T-helper 1 cell (primary cell): ENCODE data around the gene SORCS1.
A peak's percentile ranks its signal among the peaks of the same experiment; 100 is the strongest.

Experiments used
- DNase-seq, 5 donors: peaks; one replicate each; pipeline ENCODE4 v3.0.0-alpha.2; 2012 to 2020

The SORCS1 gene

GRCh38 chr10:106873770-106874603 lies 290.5 kb downstream of the SORCS1 start:
- DNase-seq, result no peak

- no peak for DNase-seq
Observed at GRCh38 chr10:106872176-106872575, 292.3 kb downstream of the SORCS1 start.

GRCh38 chr10:106866244-106866845 lies 298.2 kb downstream of the SORCS1 start:
- DNase-seq, result no peak

- no peak for DNase-seq
Observed at GRCh38 chr10:106864031-106864430, 300.5 kb downstream of the SORCS1 start.

- no peak for DNase-seq
Observed at GRCh38 chr10:106863549-106863948, 301.0 kb downstream of the SORCS1 start.

GRCh38 chr10:106859892-106860652 lies 304.4 kb downstream of the SORCS1 start:
- no peak for DNase-seq

GRCh38 chr10:106857728-106858127 lies 306.8 kb downstream of the SORCS1 start:
- DNase-seq, result no peak

- DNase-seq, result no peak
Observed at GRCh38 chr10:106857213-106857612, 307.3 kb downstream of the SORCS1 start.

GRCh38 chr10:106836933-106837663 lies 327.4 kb downstream of the SORCS1 start:
- peak in 1 of 5 donors; percentile 78 for DNase-seq

- DNase-seq, result no peak
Observed at GRCh38 chr10:106832846-106833245, 331.7 kb downstream of the SORCS1 start.

- no peak for DNase-seq
Observed at GRCh38 chr10:106830471-106830870, 334.0 kb downstream of the SORCS1 start.

- no peak for DNase-seq
Observed at GRCh38 chr10:106830006-106830405, 334.5 kb downstream of the SORCS1 start.

GRCh38 chr10:106826716-106827115 lies 337.8 kb downstream of the SORCS1 start:
- no peak for DNase-seq

GRCh38 chr10:106825576-106826364 lies 338.7 kb downstream of the SORCS1 start:
- DNase-seq, result no peak

- DNase-seq, result no peak
Observed at GRCh38 chr10:106820579-106820978, 343.9 kb downstream of the SORCS1 start.

GRCh38 chr10:106819490-106819889 lies 345.0 kb downstream of the SORCS1 start:
- DNase-seq, result peak in 1 of 5 donors; percentile 2

- no peak for DNase-seq
Observed at GRCh38 chr10:106816318-106817085, 348.0 kb downstream of the SORCS1 start.

- no peak for DNase-seq
Observed at GRCh38 chr10:106815427-106816043, 349.0 kb downstream of the SORCS1 start.

- no peak for DNase-seq
Observed at GRCh38 chr10:106804992-106805582, 359.4 kb downstream of the SORCS1 start.

GRCh38 chr10:106802949-106803348 lies 361.6 kb downstream of the SORCS1 start:
- no peak for DNase-seq
